GM23338 (cell line): ENCODE data around the gene IFNL1. TPM values are rescaled to one million over a fixed set of nuclear protein-coding genes. Genes with fewer than 3 reads are reported as not detected.

Experiments used
- ATAC-seq: fragments of 200-7000 bp; cut with Tn5 transposase; 3 replicates; pipeline ENCODE4 v1.9.1; 2020
- DNase-seq: peaks from one replicate; pipeline ENCODE4 v3.0.0-alpha.2; 2015; ENCODE audit warnings: low spot score
- H2AFZ ChIP-seq: fragments of 200-600 bp; sonication (generic); 2 replicates; pipeline ENCODE4 v1.8.0; 2016; ENCODE audit warnings: antibody characterized with exemption, mild to moderate bottlenecking, moderate library complexity
- H3F3A ChIP-seq: fragments of 200-600 bp; sonication (generic); replicated peaks from 2 replicates; pipeline ENCODE4 v1.8.0; 2017; ENCODE audit warnings: antibody characterized with exemption, mixed run types, low read depth
- H3K27ac ChIP-seq: fragments of 200-600 bp; sonication (generic); 2 replicates; pipeline ENCODE4 v1.6.1; 2016; ENCODE audit warnings: low read depth
- H3K27me3 ChIP-seq: fragments of 200-600 bp; sonication (generic); 2 replicates; pipeline ENCODE4 v1.8.0; 2016; ENCODE audit warnings: mild to moderate bottlenecking, mixed run types, moderate library complexity; ENCODE audit not compliant: insufficient read depth
- H3K36me3 ChIP-seq: fragments of 200-600 bp; sonication (generic); 2 replicates; pipeline ENCODE4 v1.8.0; 2016; ENCODE audit warnings: mild to moderate bottlenecking; ENCODE audit not compliant: insufficient read depth
- H3K4me1 ChIP-seq: fragments of 200-600 bp; sonication (generic); 2 replicates; pipeline ENCODE4 v1.8.0; 2016; ENCODE audit warnings: mild to moderate bottlenecking, moderate library complexity; ENCODE audit not compliant: insufficient read depth
- H3K4me2 ChIP-seq: fragments of 200-600 bp; sonication (generic); 2 replicates; pipeline ENCODE4 v1.7.1; 2017; ENCODE audit warnings: mixed run types
- H3K4me3 ChIP-seq: fragments of 200-600 bp; sonication (generic); 2 replicates; pipeline ENCODE4 v1.6.1; 2016; ENCODE audit warnings: mixed run types
- H3K79me2 ChIP-seq: fragments of 200-600 bp; sonication (generic); replicated peaks from 2 replicates; pipeline ENCODE4 v1.8.0; 2017; ENCODE audit warnings: mild to moderate bottlenecking; ENCODE audit not compliant: insufficient read depth
- H3K9me2 ChIP-seq: fragments of 200-600 bp; sonication (generic); 2 replicates; pipeline ENCODE4 v1.8.0; 2017; ENCODE audit not compliant: insufficient read depth
- H4K20me1 ChIP-seq: fragments of 200-600 bp; sonication (generic); replicated peaks from 2 replicates; pipeline ENCODE4 v1.8.0; 2017; ENCODE audit warnings: mild to moderate bottlenecking; ENCODE audit not compliant: insufficient read depth
- H3K27ac Mint-ChIP-seq: 2 replicates; pipeline ENCODE4 v1.8.0; 2020; ENCODE audit warnings: inconsistent platforms, mild to moderate bottlenecking, moderate library complexity, mixed read lengths
- H3K27me3 Mint-ChIP-seq: 3 replicates; pipeline ENCODE4 v1.8.0; 2022; ENCODE audit warnings: low read depth, mild to moderate bottlenecking, moderate library complexity, mixed read lengths, inconsistent platforms; ENCODE audit not compliant: insufficient read depth, poor library complexity
- H3K36me3 Mint-ChIP-seq: 3 replicates; pipeline ENCODE4 v1.8.0; 2021; ENCODE audit warnings: low read depth, mild to moderate bottlenecking, inconsistent platforms, moderate library complexity, mixed read lengths
- H3K4me1 Mint-ChIP-seq: 3 replicates; pipeline ENCODE4 v1.8.0; 2020; ENCODE audit warnings: mild to moderate bottlenecking, inconsistent platforms, mixed read lengths
- H3K4me3 Mint-ChIP-seq: 3 replicates; pipeline ENCODE4 v1.8.0; 2021; ENCODE audit warnings: moderate library complexity, mild to moderate bottlenecking, inconsistent platforms, mixed read lengths
- H3K9me3 Mint-ChIP-seq: 3 replicates; pipeline ENCODE4 v1.8.0; 2020; ENCODE audit warnings: moderate library complexity, mild to moderate bottlenecking, inconsistent platforms, mixed read lengths
- CREB1 ChIP-seq: fragments of 250-450 bp; sonication (Bioruptor Pico); IDR thresholded peaks from 2 replicates; pipeline ENCODE4 v1.5.0; 2020; ENCODE audit warnings: low read depth, mild to moderate bottlenecking, moderate library complexity
- EZH2 ChIP-seq: fragments of 200-600 bp; sonication (generic); IDR thresholded peaks from one replicate; pipeline ENCODE4 v1.8.0; 2017; ENCODE audit warnings: antibody characterized with exemption, mild to moderate bottlenecking, low read depth; ENCODE audit not compliant: unreplicated experiment
- EZH2phosphoT487 ChIP-seq: fragments of 200-600 bp; sonication (generic); IDR thresholded peaks from one replicate; pipeline ENCODE4 v1.8.1; 2018; ENCODE audit warnings: antibody characterized with exemption; ENCODE audit not compliant: unreplicated experiment
- JUNB ChIP-seq: IDR thresholded peaks from one replicate; pipeline ENCODE4 v1.6.1; 2016; ENCODE audit warnings: antibody characterized with exemption; ENCODE audit not compliant: unreplicated experiment
- NANOG ChIP-seq: IDR thresholded peaks from 2 replicates; pipeline ENCODE4 v1.6.1; 2016; ENCODE audit warnings: antibody characterized with exemption, borderline replicate concordance
- POLR2AphosphoS5 ChIP-seq: IDR thresholded peaks from 2 replicates; pipeline ENCODE4 v1.6.1; 2016; ENCODE audit warnings: antibody characterized with exemption, low read depth
- STAT1 ChIP-seq: IDR thresholded peaks from one replicate; pipeline ENCODE4 v1.6.1; 2016; ENCODE audit warnings: antibody characterized with exemption; ENCODE audit not compliant: unreplicated experiment
- ZNF114 ChIP-seq: fragments of 250-450 bp; sonication (Bioruptor Pico); IDR thresholded peaks from 2 replicates; pipeline ENCODE4 v1.5.0; 2020; ENCODE audit warnings: mild to moderate bottlenecking, moderate library complexity
- ZNF331 ChIP-seq: fragments of 250-450 bp; sonication (Bioruptor Pico); IDR thresholded peaks from 2 replicates; pipeline ENCODE4 v1.5.0; 2020; ENCODE audit warnings: low read depth, mild to moderate bottlenecking, moderate library complexity
- polyA plus RNA-seq: library from polyadenylated mRNA; unstranded; fragments of >200 nt; fragmentation: Nextera tagmentation; extraction: Ambion mirVana; gene quantifications from 2 replicates; pipeline ENCODE4 v1.2.1, GENCODE V29; 2016
- total RNA-seq: library from RNA; depleted of rRNA; stranded (reverse); fragments of >200 nt; shearing (Covaris generic); gene quantifications from 2 replicates; pipeline ENCODE4 v1.2.3, GENCODE V29; 2014
- TF ChIP-seq, protein P1 (sequence below): IDR thresholded peaks from one replicate; pipeline ENCODE4 v1.6.1; 2018; ENCODE audit warnings: antibody characterized with exemption; ENCODE audit not compliant: unreplicated experiment
- TF ChIP-seq, protein P2 (sequence below): IDR thresholded peaks from 2 replicates; pipeline ENCODE4 v1.6.1; 2016; ENCODE audit warnings: antibody characterized with exemption
- TF ChIP-seq, protein P3 (sequence below): fragments of 250-450 bp; sonication (Bioruptor Pico); IDR thresholded peaks from 2 replicates; pipeline ENCODE4 v1.5.0; 2020; ENCODE audit warnings: mild to moderate bottlenecking, moderate library complexity
- TF ChIP-seq, protein P4 (sequence below), 2 experiments: fragments of 200-600 bp in 1 of 2; sonication (generic) in 1 of 2; conservative IDR thresholded peaks; 2 replicates each; pipeline versions ENCODE4 v1.5.1 to v1.6.1; 2016 to 2017; ENCODE audit warnings: antibody characterized with exemption in 2 of 2, low read depth in 2 of 2, mild to moderate bottlenecking in 2 of 2, moderate library complexity in 1 of 2

Gene IFNL1
- total and polyA plus RNA-seq, 2 experiments from 2014 or later, result not detected

DNA sequence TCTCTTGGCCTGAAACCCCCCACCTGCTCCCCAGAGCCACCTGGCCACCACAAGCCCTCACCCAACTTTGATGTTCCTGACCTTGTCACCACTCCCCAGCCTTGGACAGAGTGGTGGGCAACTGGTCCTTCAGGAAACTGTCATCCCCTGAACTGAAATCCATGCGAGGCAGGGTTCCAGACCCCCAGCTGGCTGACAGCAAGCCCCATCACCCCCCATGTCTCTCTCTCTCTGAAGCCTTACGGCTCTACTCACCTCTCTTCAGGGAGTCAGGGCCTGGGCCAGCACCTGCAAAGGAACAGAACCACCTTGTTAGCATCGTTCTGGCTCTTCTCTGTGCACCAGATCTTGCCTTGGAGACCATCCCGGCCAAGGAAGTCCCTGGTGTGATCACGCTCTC, 21.9 kb downstream of the IFNL1 start:
- H3K79me2 ChIP-seq, result peaks cover 5% of the 10 kb centered on the region; the same call in 1 of the 2 replicates
- no peak overlapping the region for H3K4me3 ChIP-seq
- DNase-seq (no peak), ATAC-seq (no peak)
- H4K20me1 ChIP-seq, result no peaks in the 10 kb centered on the region; the same call in 1 of the 2 replicates
- Mint-ChIP-seq H3K4me3 (no peak overlapping the region), H3K27ac (no peak overlapping the region), H3K9me3 (peaks cover 4% of the 10 kb centered on the region; the same call in 1 of the 3 replicates), H3K27me3 (peaks cover 23% of the 10 kb centered on the region), H3K36me3 (peaks cover 3% of the 10 kb centered on the region; the same call in 1 of the 3 replicates), H3K4me1 (peaks cover 11% of the 10 kb centered on the region)
- H2AFZ ChIP-seq, result no peak overlapping the region
- H3K27me3 ChIP-seq, result peaks cover 11% of the 10 kb centered on the region; the same call in 1 of the 2 replicates
- TF ChIP-seq POLR2AphosphoS5, result no peak
- no peak for TF ChIP-seq ZNF331 (CRISPR knock-in tag)
- TF ChIP-seq, protein P1, sequence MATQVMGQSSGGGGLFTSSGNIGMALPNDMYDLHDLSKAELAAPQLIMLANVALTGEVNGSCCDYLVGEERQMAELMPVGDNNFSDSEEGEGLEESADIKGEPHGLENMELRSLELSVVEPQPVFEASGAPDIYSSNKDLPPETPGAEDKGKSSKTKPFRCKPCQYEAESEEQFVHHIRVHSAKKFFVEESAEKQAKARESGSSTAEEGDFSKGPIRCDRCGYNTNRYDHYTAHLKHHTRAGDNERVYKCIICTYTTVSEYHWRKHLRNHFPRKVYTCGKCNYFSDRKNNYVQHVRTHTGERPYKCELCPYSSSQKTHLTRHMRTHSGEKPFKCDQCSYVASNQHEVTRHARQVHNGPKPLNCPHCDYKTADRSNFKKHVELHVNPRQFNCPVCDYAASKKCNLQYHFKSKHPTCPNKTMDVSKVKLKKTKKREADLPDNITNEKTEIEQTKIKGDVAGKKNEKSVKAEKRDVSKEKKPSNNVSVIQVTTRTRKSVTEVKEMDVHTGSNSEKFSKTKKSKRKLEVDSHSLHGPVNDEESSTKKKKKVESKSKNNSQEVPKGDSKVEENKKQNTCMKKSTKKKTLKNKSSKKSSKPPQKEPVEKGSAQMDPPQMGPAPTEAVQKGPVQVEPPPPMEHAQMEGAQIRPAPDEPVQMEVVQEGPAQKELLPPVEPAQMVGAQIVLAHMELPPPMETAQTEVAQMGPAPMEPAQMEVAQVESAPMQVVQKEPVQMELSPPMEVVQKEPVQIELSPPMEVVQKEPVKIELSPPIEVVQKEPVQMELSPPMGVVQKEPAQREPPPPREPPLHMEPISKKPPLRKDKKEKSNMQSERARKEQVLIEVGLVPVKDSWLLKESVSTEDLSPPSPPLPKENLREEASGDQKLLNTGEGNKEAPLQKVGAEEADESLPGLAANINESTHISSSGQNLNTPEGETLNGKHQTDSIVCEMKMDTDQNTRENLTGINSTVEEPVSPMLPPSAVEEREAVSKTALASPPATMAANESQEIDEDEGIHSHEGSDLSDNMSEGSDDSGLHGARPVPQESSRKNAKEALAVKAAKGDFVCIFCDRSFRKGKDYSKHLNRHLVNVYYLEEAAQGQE, result no peak
- TF ChIP-seq, protein P2, sequence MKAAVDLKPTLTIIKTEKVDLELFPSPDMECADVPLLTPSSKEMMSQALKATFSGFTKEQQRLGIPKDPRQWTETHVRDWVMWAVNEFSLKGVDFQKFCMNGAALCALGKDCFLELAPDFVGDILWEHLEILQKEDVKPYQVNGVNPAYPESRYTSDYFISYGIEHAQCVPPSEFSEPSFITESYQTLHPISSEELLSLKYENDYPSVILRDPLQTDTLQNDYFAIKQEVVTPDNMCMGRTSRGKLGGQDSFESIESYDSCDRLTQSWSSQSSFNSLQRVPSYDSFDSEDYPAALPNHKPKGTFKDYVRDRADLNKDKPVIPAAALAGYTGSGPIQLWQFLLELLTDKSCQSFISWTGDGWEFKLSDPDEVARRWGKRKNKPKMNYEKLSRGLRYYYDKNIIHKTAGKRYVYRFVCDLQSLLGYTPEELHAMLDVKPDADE, result no peak
- no peak for TF ChIP-seq JUNB
- TF ChIP-seq, protein P3, sequence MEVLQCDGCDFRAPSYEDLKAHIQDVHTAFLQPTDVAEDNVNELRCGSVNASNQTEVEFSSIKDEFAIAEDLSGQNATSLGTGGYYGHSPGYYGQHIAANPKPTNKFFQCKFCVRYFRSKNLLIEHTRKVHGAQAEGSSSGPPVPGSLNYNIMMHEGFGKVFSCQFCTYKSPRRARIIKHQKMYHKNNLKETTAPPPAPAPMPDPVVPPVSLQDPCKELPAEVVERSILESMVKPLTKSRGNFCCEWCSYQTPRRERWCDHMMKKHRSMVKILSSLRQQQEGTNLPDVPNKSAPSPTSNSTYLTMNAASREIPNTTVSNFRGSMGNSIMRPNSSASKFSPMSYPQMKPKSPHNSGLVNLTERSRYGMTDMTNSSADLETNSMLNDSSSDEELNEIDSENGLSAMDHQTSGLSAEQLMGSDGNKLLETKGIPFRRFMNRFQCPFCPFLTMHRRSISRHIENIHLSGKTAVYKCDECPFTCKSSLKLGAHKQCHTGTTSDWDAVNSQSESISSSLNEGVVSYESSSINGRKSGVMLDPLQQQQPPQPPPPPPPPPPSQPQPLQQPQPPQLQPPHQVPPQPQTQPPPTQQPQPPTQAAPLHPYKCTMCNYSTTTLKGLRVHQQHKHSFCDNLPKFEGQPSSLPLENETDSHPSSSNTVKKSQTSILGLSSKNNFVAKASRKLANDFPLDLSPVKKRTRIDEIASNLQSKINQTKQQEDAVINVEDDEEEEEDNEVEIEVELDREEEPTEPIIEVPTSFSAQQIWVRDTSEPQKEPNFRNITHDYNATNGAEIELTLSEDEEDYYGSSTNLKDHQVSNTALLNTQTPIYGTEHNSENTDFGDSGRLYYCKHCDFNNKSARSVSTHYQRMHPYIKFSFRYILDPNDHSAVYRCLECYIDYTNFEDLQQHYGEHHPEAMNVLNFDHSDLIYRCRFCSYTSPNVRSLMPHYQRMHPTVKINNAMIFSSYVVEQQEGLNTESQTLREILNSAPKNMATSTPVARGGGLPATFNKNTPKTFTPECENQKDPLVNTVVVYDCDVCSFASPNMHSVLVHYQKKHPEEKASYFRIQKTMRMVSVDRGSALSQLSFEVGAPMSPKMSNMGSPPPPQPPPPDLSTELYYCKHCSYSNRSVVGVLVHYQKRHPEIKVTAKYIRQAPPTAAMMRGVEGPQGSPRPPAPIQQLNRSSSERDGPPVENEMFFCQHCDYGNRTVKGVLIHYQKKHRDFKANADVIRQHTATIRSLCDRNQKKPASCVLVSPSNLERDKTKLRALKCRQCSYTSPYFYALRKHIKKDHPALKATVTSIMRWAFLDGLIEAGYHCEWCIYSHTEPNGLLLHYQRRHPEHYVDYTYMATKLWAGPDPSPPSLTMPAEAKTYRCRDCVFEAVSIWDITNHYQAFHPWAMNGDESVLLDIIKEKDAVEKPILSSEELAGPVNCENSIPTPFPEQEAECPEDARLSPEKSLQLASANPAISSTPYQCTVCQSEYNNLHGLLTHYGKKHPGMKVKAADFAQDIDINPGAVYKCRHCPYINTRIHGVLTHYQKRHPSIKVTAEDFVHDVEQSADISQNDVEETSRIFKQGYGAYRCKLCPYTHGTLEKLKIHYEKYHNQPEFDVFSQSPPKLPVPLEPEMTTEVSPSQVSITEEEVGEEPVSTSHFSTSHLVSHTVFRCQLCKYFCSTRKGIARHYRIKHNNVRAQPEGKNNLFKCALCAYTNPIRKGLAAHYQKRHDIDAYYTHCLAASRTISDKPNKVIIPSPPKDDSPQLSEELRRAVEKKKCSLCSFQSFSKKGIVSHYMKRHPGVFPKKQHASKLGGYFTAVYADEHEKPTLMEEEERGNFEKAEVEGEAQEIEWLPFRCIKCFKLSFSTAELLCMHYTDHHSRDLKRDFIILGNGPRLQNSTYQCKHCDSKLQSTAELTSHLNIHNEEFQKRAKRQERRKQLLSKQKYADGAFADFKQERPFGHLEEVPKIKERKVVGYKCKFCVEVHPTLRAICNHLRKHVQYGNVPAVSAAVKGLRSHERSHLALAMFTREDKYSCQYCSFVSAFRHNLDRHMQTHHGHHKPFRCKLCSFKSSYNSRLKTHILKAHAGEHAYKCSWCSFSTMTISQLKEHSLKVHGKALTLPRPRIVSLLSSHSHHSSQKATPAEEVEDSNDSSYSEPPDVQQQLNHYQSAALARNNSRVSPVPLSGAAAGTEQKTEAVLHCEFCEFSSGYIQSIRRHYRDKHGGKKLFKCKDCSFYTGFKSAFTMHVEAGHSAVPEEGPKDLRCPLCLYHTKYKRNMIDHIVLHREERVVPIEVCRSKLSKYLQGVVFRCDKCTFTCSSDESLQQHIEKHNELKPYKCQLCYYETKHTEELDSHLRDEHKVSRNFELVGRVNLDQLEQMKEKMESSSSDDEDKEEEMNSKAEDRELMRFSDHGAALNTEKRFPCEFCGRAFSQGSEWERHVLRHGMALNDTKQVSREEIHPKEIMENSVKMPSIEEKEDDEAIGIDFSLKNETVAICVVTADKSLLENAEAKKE, result no peak
- TF ChIP-seq NANOG, result no peak
- TF ChIP-seq CREB1 (CRISPR knock-in tag), result no peak
- TF ChIP-seq, protein P4, sequence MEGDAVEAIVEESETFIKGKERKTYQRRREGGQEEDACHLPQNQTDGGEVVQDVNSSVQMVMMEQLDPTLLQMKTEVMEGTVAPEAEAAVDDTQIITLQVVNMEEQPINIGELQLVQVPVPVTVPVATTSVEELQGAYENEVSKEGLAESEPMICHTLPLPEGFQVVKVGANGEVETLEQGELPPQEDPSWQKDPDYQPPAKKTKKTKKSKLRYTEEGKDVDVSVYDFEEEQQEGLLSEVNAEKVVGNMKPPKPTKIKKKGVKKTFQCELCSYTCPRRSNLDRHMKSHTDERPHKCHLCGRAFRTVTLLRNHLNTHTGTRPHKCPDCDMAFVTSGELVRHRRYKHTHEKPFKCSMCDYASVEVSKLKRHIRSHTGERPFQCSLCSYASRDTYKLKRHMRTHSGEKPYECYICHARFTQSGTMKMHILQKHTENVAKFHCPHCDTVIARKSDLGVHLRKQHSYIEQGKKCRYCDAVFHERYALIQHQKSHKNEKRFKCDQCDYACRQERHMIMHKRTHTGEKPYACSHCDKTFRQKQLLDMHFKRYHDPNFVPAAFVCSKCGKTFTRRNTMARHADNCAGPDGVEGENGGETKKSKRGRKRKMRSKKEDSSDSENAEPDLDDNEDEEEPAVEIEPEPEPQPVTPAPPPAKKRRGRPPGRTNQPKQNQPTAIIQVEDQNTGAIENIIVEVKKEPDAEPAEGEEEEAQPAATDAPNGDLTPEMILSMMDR (conservative IDR thresholded peaks at IDR 0.05; ENCODE audit: low read depth in 2 of 2), result no peak
- TF ChIP-seq EZH2phosphoT487, result no peak
- TF ChIP-seq EZH2, result no peak
- TF ChIP-seq STAT1, result no peak
- no peak for TF ChIP-seq ZNF114
- H3K36me3 ChIP-seq, result no peaks in the 10 kb centered on the region
- H3K27ac ChIP-seq, result no peak overlapping the region
- no peak overlapping the region for H3K4me2 ChIP-seq
- H3K9me2 ChIP-seq, result no peaks in the 10 kb centered on the region
- 0 out of 2 replicates have a peak, but pooled peaks cover 2% of the 10 kb centered on the region for H3F3A ChIP-seq
- peaks cover 7% of the 10 kb centered on the region for H3K4me1 ChIP-seq
